Mucosa of descending colon (tissue), 3 donors: ENCODE data around the gene TAGLN3. TPM values are rescaled to one million over a fixed set of nuclear protein-coding genes. Genes with fewer than 3 reads are reported as not detected.

ENCODE experiments used
- ATAC-seq: fragments of 200-7000 bp; cut with Tn5 transposase; one replicate; pipeline ENCODE4 v1.9.1; 2020; ENCODE audit warnings: mild to moderate bottlenecking, moderate library complexity
- DNase-seq, 3 donors: peaks; one replicate each; pipeline ENCODE4 v3.0.0-alpha.2; 2020
- H3K36me3 ChIP-seq: fragments of 200-600 bp; one replicate; pipeline ENCODE4 v1.8.0; 2021; ENCODE audit warnings: low read depth, mild to moderate bottlenecking
- H3K4me1 ChIP-seq: fragments of 200-600 bp; one replicate; pipeline ENCODE4 v1.8.0; 2021; ENCODE audit warnings: low read depth, mild to moderate bottlenecking
- H3K4me3 ChIP-seq: fragments of 200-600 bp; one replicate; pipeline ENCODE4 v1.8.0; 2021; ENCODE audit warnings: mild to moderate bottlenecking
- H3K9me3 ChIP-seq: fragments of 200-600 bp; one replicate; pipeline ENCODE4 v1.8.0; 2021; ENCODE audit warnings: mild to moderate bottlenecking
- CTCF ChIP-seq: fragments of 200-600 bp; IDR thresholded peaks from one replicate; pipeline ENCODE4 v1.8.0; 2022; ENCODE audit warnings: antibody characterized with exemption, mild to moderate bottlenecking
- intact Hi-C, 2 donors: fragments of 100-400 bp; cut with DNase I in 1 of 2; cut with micrococcal nuclease in 1 of 2; formaldehyde crosslinking; loops; one replicate each; pipeline versions ENCODE4 v1.11.0 to v1.11.1; 2022; cut with DNase I, micrococcal nuclease
- total RNA-seq, 3 donors: library from RNA; stranded (reverse); fragmentation: NEBNext Ultra II Directional in 2 of 3; extraction: Animal tissue kit (Norgen Biotek cat#: 25700) in 2 of 3; gene quantifications; one replicate each; pipeline versions ENCODE4 v1.2.1 to v1.2.4, GENCODE V29; 2021 to 2023
- donor health status: DM: no; HTN: no; CAD: no; lungs with moderate emphysema.
- donor health status: DM: no; HTN: no; CAD: no.
- donor health status: DM: no; HTN: yes; CAD: no.

The TAGLN3 gene
- total RNA-seq, 3 donors from 2014 or later: 0.27 to 14.7 (median 0.49) TPM

- ATAC-seq (no peak), DNase-seq (no peak)
- H3K4me3 ChIP-seq: no peak overlapping the region
- no peaks in the 10 kb centered on the region for H3K9me3 ChIP-seq
- peaks cover 3% of the 10 kb centered on the region for H3K4me1 ChIP-seq
- intact Hi-C loops: no loop called here
- H3K36me3 ChIP-seq: no peaks in the 10 kb centered on the region
- TF ChIP-seq CTCF: no peak
Observed at GRCh38 chr3:111970376-111970775, 28.3 kb upstream of the TAGLN3 start.

GRCh38 chr3:111971533-111972130 lies 27.1 kb upstream of the TAGLN3 start:
- ATAC-seq: no peak
- no peaks in the 10 kb centered on the region for H3K9me3 ChIP-seq
- no peak for TF ChIP-seq CTCF
- H3K4me1 ChIP-seq: peaks cover 3% of the 10 kb centered on the region
- no peak overlapping the region for H3K4me3 ChIP-seq
- no peak for DNase-seq
- H3K36me3 ChIP-seq: no peaks in the 10 kb centered on the region
- intact Hi-C loops: no loop called here

- intact Hi-C loops: no loop called here
- TF ChIP-seq CTCF: no peak
- Histone ChIP-seq H3K4me1 (no peaks in the 10 kb centered on the region), H3K4me3 (no peak overlapping the region), H3K36me3 (no peaks in the 10 kb centered on the region), H3K9me3 (no peaks in the 10 kb centered on the region)
- no peak for ATAC-seq
- DNase-seq: no peak
Observed at GRCh38 chr3:111972891-111973290, 25.8 kb upstream of the TAGLN3 start.

- no peak for TF ChIP-seq CTCF
- Histone ChIP-seq H3K36me3 (no peaks in the 10 kb centered on the region), H3K9me3 (no peaks in the 10 kb centered on the region), H3K4me1 (no peaks in the 10 kb centered on the region), H3K4me3 (no peak overlapping the region)
- no peak for DNase-seq
- intact Hi-C loops: no loop called here
- no peak for ATAC-seq
Observed at GRCh38 chr3:111975131-111975530, 23.6 kb upstream of the TAGLN3 start.

- ATAC-seq (no peak), DNase-seq (no peak)
- H3K9me3 ChIP-seq: no peaks in the 10 kb centered on the region
- H3K4me3 ChIP-seq: no peak overlapping the region
- intact Hi-C loops: no loop called here
- no peaks in the 10 kb centered on the region for H3K4me1 ChIP-seq
- no peak for TF ChIP-seq CTCF
- H3K36me3 ChIP-seq: no peaks in the 10 kb centered on the region
Observed at GRCh38 chr3:111976254-111976653, 22.5 kb upstream of the TAGLN3 start.
